Measurements from ENCODE around the gene LRMDA.

Gene LRMDA

GRCh38 chr10:75957314-75958120 is 526.1 kb downstream of the LRMDA start:
- no peak overlapping the region for H3K27ac ChIP-seq
- TF ChIP-seq CTCF (conservative IDR thresholded peaks at IDR 0.05): no peak

- TF ChIP-seq CTCF (conservative IDR thresholded peaks at IDR 0.05): no peak
- no peak overlapping the region for H3K27ac ChIP-seq
Observed at GRCh38 chr10:75959209-75959608, 527.8 kb downstream of the LRMDA start.

- no peak for TF ChIP-seq CTCF (conservative IDR thresholded peaks at IDR 0.05)
- no peak overlapping the region for H3K27ac ChIP-seq
Observed at GRCh38 chr10:75959912-75960311, 528.5 kb downstream of the LRMDA start.

- TF ChIP-seq CTCF (conservative IDR thresholded peaks at IDR 0.05): no peak
- H3K27ac ChIP-seq: no peak overlapping the region
Observed at GRCh38 chr10:75962395-75963061, 531.1 kb downstream of the LRMDA start.

GRCh38 chr10:75967491-75967890 is 536.1 kb downstream of the LRMDA start:
- H3K27ac ChIP-seq: no peak overlapping the region

GRCh38 chr10:75969031-75969430 is 537.6 kb downstream of the LRMDA start:
- TF ChIP-seq CTCF (conservative IDR thresholded peaks at IDR 0.05): no peak

More at GRCh38 chr10:75967491-75967890, 536.1 kb downstream of the LRMDA start:
- TF ChIP-seq CTCF (conservative IDR thresholded peaks at IDR 0.05): no peak

GRCh38 chr10:75971402-75972211 is 540.2 kb downstream of the LRMDA start:
- no peak overlapping the region for H3K27ac ChIP-seq
- no peak for TF ChIP-seq CTCF (conservative IDR thresholded peaks at IDR 0.05)

More at GRCh38 chr10:75969031-75969430, 537.6 kb downstream of the LRMDA start:
- no peak overlapping the region for H3K27ac ChIP-seq

Data from VCaP (cell line).